VCaP (cell line): ENCODE results near the gene ARMC9.

Source experiments
- H3K27ac ChIP-seq: fragments of 450-650 bp; 2 replicates; pipeline ENCODE4 v1.5.1; 2017
- TF ChIP-seq, protein P1 (sequence below): fragments of 450-650 bp; conservative IDR thresholded peaks from 2 replicates; pipeline ENCODE4 v1.5.1; 2017; ENCODE audit warnings: mild to moderate bottlenecking, moderate library complexity

Gene ARMC9

GRCh38 chr2:231210782-231211181 is 12.4 kb downstream of the ARMC9 start:
- TF ChIP-seq, protein P1, sequence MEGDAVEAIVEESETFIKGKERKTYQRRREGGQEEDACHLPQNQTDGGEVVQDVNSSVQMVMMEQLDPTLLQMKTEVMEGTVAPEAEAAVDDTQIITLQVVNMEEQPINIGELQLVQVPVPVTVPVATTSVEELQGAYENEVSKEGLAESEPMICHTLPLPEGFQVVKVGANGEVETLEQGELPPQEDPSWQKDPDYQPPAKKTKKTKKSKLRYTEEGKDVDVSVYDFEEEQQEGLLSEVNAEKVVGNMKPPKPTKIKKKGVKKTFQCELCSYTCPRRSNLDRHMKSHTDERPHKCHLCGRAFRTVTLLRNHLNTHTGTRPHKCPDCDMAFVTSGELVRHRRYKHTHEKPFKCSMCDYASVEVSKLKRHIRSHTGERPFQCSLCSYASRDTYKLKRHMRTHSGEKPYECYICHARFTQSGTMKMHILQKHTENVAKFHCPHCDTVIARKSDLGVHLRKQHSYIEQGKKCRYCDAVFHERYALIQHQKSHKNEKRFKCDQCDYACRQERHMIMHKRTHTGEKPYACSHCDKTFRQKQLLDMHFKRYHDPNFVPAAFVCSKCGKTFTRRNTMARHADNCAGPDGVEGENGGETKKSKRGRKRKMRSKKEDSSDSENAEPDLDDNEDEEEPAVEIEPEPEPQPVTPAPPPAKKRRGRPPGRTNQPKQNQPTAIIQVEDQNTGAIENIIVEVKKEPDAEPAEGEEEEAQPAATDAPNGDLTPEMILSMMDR, result no peak
- no peak overlapping the region for H3K27ac ChIP-seq

- TF ChIP-seq, protein P1, result no peak
- no peak overlapping the region for H3K27ac ChIP-seq
These were observed 13.1 kb downstream of the ARMC9 start for GRCh38 chr2:231211486-231211885.

DNA sequence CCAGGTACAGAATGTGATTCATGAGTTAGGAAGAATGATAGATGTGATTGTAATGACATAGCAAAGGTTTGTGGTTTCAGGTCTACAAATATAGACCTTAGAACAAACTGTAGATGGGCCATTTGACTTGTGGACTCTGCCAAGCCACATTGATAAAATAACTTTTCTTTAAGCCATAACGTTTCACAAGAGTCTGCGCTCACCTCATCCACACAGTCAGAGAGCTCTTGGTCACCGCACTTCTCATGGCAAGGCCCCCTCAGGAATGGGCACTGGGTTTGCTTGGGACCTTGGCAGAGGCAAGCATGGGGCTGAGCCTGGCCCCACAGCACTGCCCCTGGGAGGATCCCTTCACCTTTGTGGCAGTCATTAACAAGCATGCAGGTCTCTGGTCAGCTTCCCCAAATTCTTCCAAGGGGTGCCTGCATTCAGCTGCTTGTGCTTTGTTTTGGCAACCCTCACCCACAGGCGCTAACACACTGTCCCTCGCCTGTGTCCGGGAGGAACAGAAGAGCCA is 14.0 kb downstream of the ARMC9 start:
- TF ChIP-seq, protein P1, result no peak
- H3K27ac ChIP-seq, result no peak overlapping the region

- TF ChIP-seq, protein P1, result no peak
- H3K27ac ChIP-seq, result no peak overlapping the region
These were observed 15.7 kb downstream of the ARMC9 start for GRCh38 chr2:231213931-231214642.

DNA sequence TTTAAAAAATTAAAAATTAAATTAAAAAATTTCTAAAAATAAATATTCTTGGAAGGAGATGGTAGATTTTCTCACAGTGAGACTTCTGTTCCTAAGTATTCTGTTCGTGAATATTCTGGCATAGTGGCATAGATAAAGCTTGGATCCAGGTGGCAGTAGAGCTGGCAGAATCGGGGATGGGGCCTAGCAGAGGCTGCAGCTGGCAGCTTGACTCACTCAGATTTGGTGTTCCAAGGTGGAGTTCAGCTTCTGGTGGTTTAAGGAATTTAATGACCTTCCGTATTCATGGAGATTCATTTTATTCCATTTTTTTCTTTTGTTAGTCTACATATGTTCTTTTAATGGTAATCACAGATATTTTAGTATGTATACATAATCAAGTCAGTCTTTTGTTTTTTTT is 19.9 kb downstream of the ARMC9 start:
- TF ChIP-seq, protein P1, result no peak
- no peak overlapping the region for H3K27ac ChIP-seq

- H3K27ac ChIP-seq, result no peak overlapping the region
- TF ChIP-seq, protein P1, result no peak
These were observed 20.9 kb downstream of the ARMC9 start for GRCh38 chr2:231219289-231219688.

DNA sequence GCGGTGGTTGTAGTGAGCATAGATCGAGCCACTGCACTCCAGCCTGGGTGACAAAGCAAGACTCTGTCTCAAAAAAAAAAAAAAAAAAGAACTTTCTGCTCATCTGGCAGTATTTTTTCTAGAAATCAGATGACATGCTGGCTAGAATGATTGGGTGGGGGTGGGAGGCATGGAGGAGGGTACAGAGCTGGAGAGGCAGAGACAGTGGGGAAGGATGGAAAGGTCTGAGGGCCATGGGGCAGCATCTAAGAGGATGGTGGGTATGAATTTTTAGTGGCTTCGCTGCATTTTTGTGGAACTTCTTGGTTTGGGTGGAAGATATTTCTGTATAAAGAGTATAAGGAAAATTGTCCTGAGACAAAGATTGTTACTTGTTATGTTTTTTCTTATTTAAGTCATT is 23.3 kb downstream of the ARMC9 start:
- TF ChIP-seq, protein P1, result no peak
- H3K27ac ChIP-seq, result no peak overlapping the region
